Measurements from ENCODE around the gene DHRS3.

- TF ChIP-seq CTCF (IDR thresholded peaks at IDR 0.05): no peak
- TF ChIP-seq SMAD4 (CRISPR knock-in tag; IDR thresholded peaks at IDR 0.05): no peak
- no peak for TF ChIP-seq E2F1 (CRISPR knock-in tag; IDR thresholded peaks at IDR 0.05)
- TF ChIP-seq GTF2I (CRISPR knock-in tag; conservative IDR thresholded peaks at IDR 0.05): no peak
- no peak for TF ChIP-seq CREB1 (CRISPR knock-in tag; IDR thresholded peaks at IDR 0.05)
- no peak for TF ChIP-seq ETV6 (CRISPR knock-in tag; IDR thresholded peaks at IDR 0.05)
These were observed 80.0 kb downstream of the DHRS3 start for GRCh38 chr1:12537906-12538461.

Measured in WTC11 (cell line).